ENCODE measurements around the gene GLI3.

GLI3 gene

DNA sequence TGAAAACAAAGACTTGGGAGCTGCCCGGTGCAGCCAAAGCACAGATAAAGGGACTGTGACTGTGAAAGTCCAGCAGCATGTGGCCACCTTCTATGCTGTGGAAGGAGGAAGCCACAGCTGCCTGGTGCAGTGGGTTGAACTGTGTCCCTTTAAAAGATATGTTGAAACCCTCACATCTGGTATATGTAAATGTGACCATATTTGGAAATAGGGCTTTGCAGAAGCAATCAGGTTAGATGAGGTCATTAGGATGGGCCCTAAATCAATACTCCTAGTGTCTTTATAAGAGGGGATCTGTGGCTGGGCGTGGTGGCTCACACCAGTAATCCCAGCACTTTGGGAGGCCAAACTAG is 136.9 kb downstream of the GLI3 start:
- ChIA-PET CTCF (interaction anchor here (1.0 to 1.2 kb wide), 2 partner anchors 21 to 121 kb away, joined by 3 to 4 read pairs; no protein-coding TSS in a partner anchor), POLR2A (no interaction called here)
- no peak for TF ChIP-seq CTCF (IDR thresholded peaks at IDR 0.05; ENCODE audit: insufficient read depth, low read length, missing control alignments)
- H3K4me3 ChIP-seq (ENCODE audit: low read depth, low read length) = no peak overlapping the region
- no peak for DNase-seq (ENCODE audit: low read depth, low spot score)

DNA sequence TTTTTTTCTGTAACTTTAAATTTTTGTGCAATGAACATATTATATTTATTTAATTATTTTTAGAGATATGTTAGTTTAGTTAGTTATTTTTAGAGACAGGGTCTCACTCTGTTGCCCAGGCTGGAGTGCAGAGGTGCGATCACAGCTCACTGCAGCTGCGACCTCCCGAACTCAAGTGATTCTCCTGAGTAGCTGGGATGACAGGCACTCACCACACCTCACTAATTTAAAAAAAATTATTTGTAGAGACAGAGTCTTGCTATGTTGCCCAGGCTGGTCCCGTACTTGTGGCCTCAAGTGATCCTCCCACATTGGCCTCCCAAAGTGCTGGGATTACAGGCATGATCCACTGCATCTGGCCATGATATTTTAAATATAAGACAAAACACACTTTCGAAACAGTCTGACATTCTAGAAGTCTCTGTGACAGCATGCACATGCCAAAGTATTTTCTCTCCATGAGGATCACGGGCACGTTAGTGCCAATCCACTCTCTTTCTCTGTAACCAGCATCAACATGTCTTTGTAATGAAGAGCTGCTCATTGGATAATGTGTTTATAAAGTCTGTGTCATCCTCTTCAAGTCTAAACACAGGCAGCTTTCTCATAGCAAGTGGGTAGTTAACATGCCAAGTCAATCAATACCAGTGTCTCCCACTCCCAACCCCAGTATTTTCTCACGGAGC is 137.4 kb downstream of the GLI3 start:
- TF ChIP-seq CTCF (IDR thresholded peaks at IDR 0.05; ENCODE audit: insufficient read depth, low read length, missing control alignments) = no peak
- no peak overlapping the region for H3K4me3 ChIP-seq (ENCODE audit: low read depth, low read length)
- DNase-seq (ENCODE audit: low read depth, low spot score) = no peak
- CTCF ChIA-PET = interaction anchor here (1.0 to 1.2 kb wide), 3 partner anchors 21 to 159 kb away, joined by 3 to 4 read pairs (median 4); no protein-coding TSS in a partner anchor
- POLR2A ChIA-PET = no interaction called here

GRCh38 chr7:42099066-42099465 is 137.9 kb downstream of the GLI3 start:
- ChIA-PET POLR2A (no interaction called here), CTCF (interaction anchor here (1.1 to 1.4 kb wide), 2 partner anchors 10 to 158 kb away, joined by 4 to 5 read pairs; no protein-coding TSS in a partner anchor)
- no peak overlapping the region for H3K4me3 ChIP-seq (ENCODE audit: low read depth, low read length)
- TF ChIP-seq CTCF (IDR thresholded peaks at IDR 0.05; ENCODE audit: insufficient read depth, low read length, missing control alignments) = no peak
- DNase-seq (ENCODE audit: low read depth, low spot score) = no peak

- no peak overlapping the region for H3K4me3 ChIP-seq (ENCODE audit: low read depth, low read length)
- ChIA-PET CTCF (interaction anchor here (0.6 to 1.7 kb wide), 3 partner anchors 11 to 121 kb away, joined by 3 to 5 read pairs (median 4); no protein-coding TSS in a partner anchor), POLR2A (no interaction called here)
- TF ChIP-seq CTCF (IDR thresholded peaks at IDR 0.05; ENCODE audit: insufficient read depth, low read length, missing control alignments) = peak; percentile 27
- DNase-seq (ENCODE audit: low read depth, low spot score) = peak; percentile 71
Observed at GRCh38 chr7:42097752-42098151, 139.3 kb downstream of the GLI3 start.

DNA sequence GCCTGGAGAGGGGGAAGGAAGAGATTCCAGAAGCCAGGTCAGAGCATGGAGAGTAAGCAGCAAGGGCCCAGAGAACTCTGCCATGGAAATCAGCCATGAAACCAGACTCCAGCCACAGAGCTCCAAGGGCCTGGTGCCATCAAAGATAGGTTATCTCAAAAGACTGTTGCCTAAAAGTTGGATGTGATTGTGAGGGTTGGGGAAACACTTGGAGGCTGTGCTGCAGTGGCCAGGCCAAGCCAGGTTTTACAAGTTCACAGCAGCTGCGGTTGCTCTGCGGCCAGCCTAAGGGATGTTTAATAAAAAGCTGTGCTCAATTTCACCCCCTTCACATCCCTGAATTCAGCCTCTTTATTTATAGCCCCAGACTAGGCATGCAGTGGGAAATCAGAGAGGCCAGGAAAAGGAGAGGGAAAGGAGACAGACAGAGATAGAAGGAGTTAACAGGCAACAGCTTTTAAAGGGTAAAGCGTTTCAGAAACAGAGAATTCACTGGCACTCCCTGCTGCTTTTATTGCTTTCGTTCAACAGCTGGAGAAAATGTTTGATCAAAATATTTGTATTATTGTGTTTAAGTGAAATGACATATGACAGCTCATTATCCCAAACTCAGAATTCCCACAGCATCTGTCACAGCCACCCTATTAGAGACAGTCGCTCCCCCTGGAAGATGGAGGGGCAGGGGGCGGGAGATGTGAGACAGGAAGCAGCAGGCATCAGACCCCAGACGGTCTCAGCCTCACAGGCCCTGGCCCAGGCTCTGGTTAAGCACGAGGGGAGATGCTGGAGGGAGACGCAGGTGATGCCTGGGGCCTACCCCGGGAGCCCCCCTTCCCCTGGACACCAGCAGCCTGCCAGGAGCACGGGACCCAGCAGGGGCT is 140.1 kb downstream of the GLI3 start:
- TF ChIP-seq CTCF (IDR thresholded peaks at IDR 0.05; ENCODE audit: insufficient read depth, low read length, missing control alignments) = no peak
- CTCF ChIA-PET = interaction anchor here (0.6 to 1.7 kb wide), 6 partner anchors 12 to 275 kb away, joined by 3 to 6 read pairs (median 4); no protein-coding TSS in a partner anchor
- POLR2A ChIA-PET = no interaction called here
- no peak overlapping the region for H3K4me3 ChIP-seq (ENCODE audit: low read depth, low read length)
- DNase-seq (ENCODE audit: low read depth, low spot score) = no peak

- DNase-seq (ENCODE audit: low read depth, low spot score) = no peak
- POLR2A ChIA-PET = no interaction called here
- TF ChIP-seq CTCF (IDR thresholded peaks at IDR 0.05; ENCODE audit: insufficient read depth, low read length, missing control alignments) = no peak
- CTCF ChIA-PET = interaction anchor here (1.5 to 1.7 kb wide), 2 partner anchors 13 to 117 kb away, joined by 4 to 6 read pairs; no protein-coding TSS in a partner anchor
- no peak overlapping the region for H3K4me3 ChIP-seq (ENCODE audit: low read depth, low read length)
Observed at GRCh38 chr7:42096268-42096667, 140.7 kb downstream of the GLI3 start.
